PC-9 (cell line): ENCODE data around the gene IL1RL2. TPM values are rescaled to one million over a fixed set of nuclear protein-coding genes. Genes with fewer than 3 reads are reported as not detected.

Experiments
- BruUV-seq: library from RNA; stranded (reverse); fragments of 400-500 nt; replicated peaks from 2 replicates; lab custom pipeline; 2021; lab: Mats Ljungman, UMichigan
- CTCF ChIA-PET: fragments of 300-600 bp; sonication (Branson Sonifier 250); formaldehyde crosslinking; loops from one replicate; lab custom pipeline; 2022; ENCODE audit warnings: antibody characterized with exemption; lab: Charles Lee
- POLR2A ChIA-PET: fragments of 300-600 bp; sonication (Branson Sonifier 250); formaldehyde crosslinking; loops from one replicate; lab custom pipeline; 2022; ENCODE audit warnings: antibody characterized with exemption; ENCODE audit not compliant: unreplicated experiment; lab: Charles Lee
- DNase-seq, 2 experiments: peaks; one replicate each; pipeline versions ENCODE4 v3.0.0 to v3.0.0-alpha.2; 2015 to 2022; ENCODE audit warnings: mixed read lengths in 1 of 2
- H2AFZ ChIP-seq: fragments of 200-600 bp; sonication (generic); 2 replicates; pipeline ENCODE4 v1.8.1; 2017; ENCODE audit warnings: antibody characterized with exemption
- H3F3A ChIP-seq: fragments of 200-600 bp; sonication (generic); 2 replicates; pipeline ENCODE4 v1.8.1; 2017; ENCODE audit warnings: antibody characterized with exemption, mild to moderate bottlenecking, low read depth; ENCODE audit not compliant: insufficient read depth
- H3K27ac ChIP-seq: fragments of 200-600 bp; sonication (generic); 2 replicates; pipeline ENCODE4 v1.6.1; 2016; ENCODE audit warnings: mixed run types
- H3K27me3 ChIP-seq: fragments of 200-600 bp; sonication (generic); 2 replicates; pipeline ENCODE4 v1.6.1; 2016; ENCODE audit warnings: low read depth, mixed run types; ENCODE audit not compliant: insufficient read depth
- H3K36me3 ChIP-seq: fragments of 200-600 bp; sonication (generic); 2 replicates; pipeline ENCODE4 v1.6.1; 2016; ENCODE audit warnings: low read depth, mixed run types
- H3K4me1 ChIP-seq: fragments of 200-600 bp; sonication (generic); replicated peaks from 2 replicates; pipeline ENCODE4 v1.6.1; 2016; ENCODE audit warnings: mixed run types; ENCODE audit not compliant: insufficient read depth
- H3K4me2 ChIP-seq: fragments of 200-600 bp; sonication (generic); 2 replicates; pipeline ENCODE4 v1.6.1; 2017; ENCODE audit warnings: mixed run types
- H3K4me3 ChIP-seq: fragments of 200-600 bp; sonication (generic); 2 replicates; pipeline ENCODE4 v1.6.1; 2016; ENCODE audit warnings: mixed run types
- H3K79me2 ChIP-seq: fragments of 200-600 bp; sonication (generic); 2 replicates; pipeline ENCODE4 v1.6.1; 2017; ENCODE audit warnings: low read depth, mixed run types
- H3K9me2 ChIP-seq: fragments of 200-600 bp; sonication (generic); 2 replicates; pipeline ENCODE4 v1.8.1; 2017; ENCODE audit warnings: mild to moderate bottlenecking; ENCODE audit not compliant: insufficient read depth
- H3K9me3 ChIP-seq: fragments of 200-600 bp; sonication (generic); 2 replicates; pipeline ENCODE4 v1.8.1; 2016; ENCODE audit warnings: low read depth; ENCODE audit not compliant: insufficient read depth
- H4K20me1 ChIP-seq: fragments of 200-600 bp; sonication (generic); 2 replicates; pipeline ENCODE4 v1.8.1; 2017; ENCODE audit not compliant: insufficient read depth
- EZH2 ChIP-seq: fragments of 200-600 bp; sonication (generic); IDR thresholded peaks from 2 replicates; pipeline ENCODE4 v1.8.0; 2017; ENCODE audit warnings: antibody characterized with exemption, low read depth
- intact Hi-C: fragments of 100-400 bp; cut with micrococcal nuclease; formaldehyde crosslinking; loops from one replicate; pipeline ENCODE4 v1.10.0; 2022; ENCODE audit not compliant: unreplicated experiment
- total RNA-seq: library from RNA; stranded (reverse); gene quantifications from 2 replicates; pipeline ENCODE4 v1.2.3, GENCODE V29; 2021
- TF ChIP-seq, protein P1 (sequence below): fragments of 200-600 bp; sonication (generic); conservative IDR thresholded peaks from 2 replicates; pipeline ENCODE4 v1.6.1; 2017; ENCODE audit warnings: mixed run types, antibody characterized with exemption, mild to moderate bottlenecking, moderate library complexity

Gene IL1RL2
- total RNA-seq, 1 experiment from 2014 or later: 1.9 TPM

DNA sequence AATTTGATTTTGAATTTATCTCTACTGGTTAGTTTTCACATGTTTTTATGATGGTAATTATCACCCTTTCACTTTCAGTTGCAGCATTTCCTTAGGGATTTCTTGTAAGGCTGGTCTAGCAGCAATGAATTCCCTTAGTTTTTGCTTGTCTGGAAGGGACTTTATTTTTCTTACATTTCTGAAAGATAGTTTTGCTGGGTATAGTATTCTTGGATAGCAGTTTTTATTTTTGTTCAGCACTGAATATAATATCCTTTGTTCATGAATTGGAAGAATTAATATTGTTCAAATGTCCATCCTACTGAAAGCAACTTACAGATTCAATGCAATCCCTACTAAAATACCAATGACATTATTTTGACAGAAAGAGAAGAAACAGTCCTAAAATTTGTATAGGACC is 30.2 kb downstream of the IL1RL2 start:
- H3K79me2 ChIP-seq: no peaks in the 10 kb centered on the region
- H4K20me1 ChIP-seq: no peaks in the 10 kb centered on the region
- BruUV-seq: no TSS peak
- intact Hi-C loops: no loop called here
- no peaks in the 10 kb centered on the region for H3K9me2 ChIP-seq
- no peak for DNase-seq
- no peak overlapping the region for H2AFZ ChIP-seq
- 0 out of 2 replicates have a peak, but pooled peaks cover 13% of the 10 kb centered on the region for H3K9me3 ChIP-seq
- no peaks in the 10 kb centered on the region for H3K4me1 ChIP-seq
- no peak overlapping the region for H3K27ac ChIP-seq
- H3K27me3 ChIP-seq: no peaks in the 10 kb centered on the region
- H3K4me3 ChIP-seq: no peak overlapping the region; the same call in 1 of the 2 replicates
- TF ChIP-seq, protein P1, sequence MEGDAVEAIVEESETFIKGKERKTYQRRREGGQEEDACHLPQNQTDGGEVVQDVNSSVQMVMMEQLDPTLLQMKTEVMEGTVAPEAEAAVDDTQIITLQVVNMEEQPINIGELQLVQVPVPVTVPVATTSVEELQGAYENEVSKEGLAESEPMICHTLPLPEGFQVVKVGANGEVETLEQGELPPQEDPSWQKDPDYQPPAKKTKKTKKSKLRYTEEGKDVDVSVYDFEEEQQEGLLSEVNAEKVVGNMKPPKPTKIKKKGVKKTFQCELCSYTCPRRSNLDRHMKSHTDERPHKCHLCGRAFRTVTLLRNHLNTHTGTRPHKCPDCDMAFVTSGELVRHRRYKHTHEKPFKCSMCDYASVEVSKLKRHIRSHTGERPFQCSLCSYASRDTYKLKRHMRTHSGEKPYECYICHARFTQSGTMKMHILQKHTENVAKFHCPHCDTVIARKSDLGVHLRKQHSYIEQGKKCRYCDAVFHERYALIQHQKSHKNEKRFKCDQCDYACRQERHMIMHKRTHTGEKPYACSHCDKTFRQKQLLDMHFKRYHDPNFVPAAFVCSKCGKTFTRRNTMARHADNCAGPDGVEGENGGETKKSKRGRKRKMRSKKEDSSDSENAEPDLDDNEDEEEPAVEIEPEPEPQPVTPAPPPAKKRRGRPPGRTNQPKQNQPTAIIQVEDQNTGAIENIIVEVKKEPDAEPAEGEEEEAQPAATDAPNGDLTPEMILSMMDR: no peak
- no peak for TF ChIP-seq EZH2
- ChIA-PET CTCF (no interaction called here), POLR2A (no interaction called here)
- H3K4me2 ChIP-seq: no peak overlapping the region
- H3K36me3 ChIP-seq: no peaks in the 10 kb centered on the region
- H3F3A ChIP-seq: no peaks in the 10 kb centered on the region

- no peak for DNase-seq
- no peak overlapping the region for H2AFZ ChIP-seq
- no peaks in the 10 kb centered on the region for H3K36me3 ChIP-seq
- H3K27me3 ChIP-seq: no peaks in the 10 kb centered on the region
- no peak overlapping the region for H3K4me3 ChIP-seq
- H4K20me1 ChIP-seq: no peaks in the 10 kb centered on the region
- no peak overlapping the region for H3K27ac ChIP-seq
- CTCF ChIA-PET: interaction anchor here (0.6 kb wide), 1 partner anchor 221 kb away, joined by 4 read pairs; no protein-coding TSS in a partner anchor
- H3K4me1 ChIP-seq: peaks cover 28% of the 10 kb centered on the region
- TF ChIP-seq, protein P1: no peak
- no peak for TF ChIP-seq EZH2
- H3K9me2 ChIP-seq: no peaks in the 10 kb centered on the region
- intact Hi-C loops: no loop called here
- BruUV-seq: no TSS peak
- peaks cover 16% of the 10 kb centered on the region for H3F3A ChIP-seq
- H3K9me3 ChIP-seq: no peaks in the 10 kb centered on the region
- H3K4me2 ChIP-seq: no peak overlapping the region
- POLR2A ChIA-PET: no interaction called here
- H3K79me2 ChIP-seq: no peaks in the 10 kb centered on the region
Observed at GRCh38 chr2:102224824-102225739, 38.3 kb downstream of the IL1RL2 start.

DNA sequence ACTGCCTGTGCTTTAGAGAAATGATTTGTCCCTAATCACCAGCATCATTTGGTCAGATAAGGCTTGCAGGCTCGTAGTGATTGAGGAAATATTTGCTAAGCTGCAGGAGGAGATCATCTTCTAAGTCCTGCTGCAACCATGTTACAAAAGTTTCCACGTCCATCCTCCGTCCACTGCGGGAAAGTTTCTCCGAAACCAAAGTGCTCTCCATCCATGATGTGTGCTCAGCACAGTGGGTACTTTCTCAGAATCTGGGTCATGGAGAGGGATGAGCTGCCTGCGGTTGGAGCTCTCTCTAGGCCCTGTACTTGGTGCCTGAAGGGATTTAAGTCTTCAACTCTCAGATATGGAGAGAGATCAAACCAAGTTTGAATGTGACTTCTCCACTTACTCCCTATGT is 39.3 kb downstream of the IL1RL2 start:
- TF ChIP-seq EZH2: no peak
- TF ChIP-seq, protein P1: no peak
- no peaks in the 10 kb centered on the region for H3K9me3 ChIP-seq
- peaks cover 16% of the 10 kb centered on the region for H3F3A ChIP-seq
- peak overlapping the region; percentile 89 for H3K27ac ChIP-seq
- BruUV-seq: no TSS peak
- POLR2A ChIA-PET: interaction anchor here (0.6 kb wide), 1 partner anchor 323 kb away, joined by 5 read pairs; no protein-coding TSS in a partner anchor
- peaks cover 28% of the 10 kb centered on the region for H3K4me1 ChIP-seq
- H3K27me3 ChIP-seq: no peaks in the 10 kb centered on the region
- DNase-seq: no peak
- no peaks in the 10 kb centered on the region for H3K79me2 ChIP-seq
- H3K9me2 ChIP-seq: no peaks in the 10 kb centered on the region
- H3K4me3 ChIP-seq: no peak overlapping the region
- no peak overlapping the region for H3K4me2 ChIP-seq
- intact Hi-C loops: no loop called here
- H3K36me3 ChIP-seq: no peaks in the 10 kb centered on the region
- CTCF ChIA-PET: interaction anchor here (0.6 kb wide), 1 partner anchor 57 kb away, joined by 7 read pairs; no protein-coding TSS in a partner anchor
- H4K20me1 ChIP-seq: no peaks in the 10 kb centered on the region
- H2AFZ ChIP-seq: no peak overlapping the region
